ENCODE results near the gene TEAD4.

TEAD4 gene

DNA sequence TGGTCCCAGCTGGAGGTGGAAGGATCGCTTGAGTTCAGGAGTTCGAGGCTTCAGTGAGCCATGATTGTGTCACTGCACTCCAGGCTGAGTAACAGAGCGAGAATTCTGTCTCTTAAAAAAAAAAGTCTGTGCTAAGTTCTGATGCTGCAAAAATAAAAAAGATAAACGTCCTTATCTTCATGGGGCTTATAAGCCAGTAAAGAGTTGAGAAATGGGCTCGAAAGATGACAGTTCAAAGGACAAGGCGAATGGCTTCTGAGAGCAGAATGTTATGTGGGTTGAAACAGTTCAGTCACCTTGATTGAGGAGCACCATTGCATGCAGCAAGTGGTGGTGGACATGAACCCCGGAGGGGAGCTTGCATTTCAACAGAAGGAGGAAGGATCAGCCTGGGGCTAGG, 122.7 kb downstream of the TEAD4 start:
- DNase-seq (ENCODE audit: low read depth in 2 of 2), result no peak

DNA sequence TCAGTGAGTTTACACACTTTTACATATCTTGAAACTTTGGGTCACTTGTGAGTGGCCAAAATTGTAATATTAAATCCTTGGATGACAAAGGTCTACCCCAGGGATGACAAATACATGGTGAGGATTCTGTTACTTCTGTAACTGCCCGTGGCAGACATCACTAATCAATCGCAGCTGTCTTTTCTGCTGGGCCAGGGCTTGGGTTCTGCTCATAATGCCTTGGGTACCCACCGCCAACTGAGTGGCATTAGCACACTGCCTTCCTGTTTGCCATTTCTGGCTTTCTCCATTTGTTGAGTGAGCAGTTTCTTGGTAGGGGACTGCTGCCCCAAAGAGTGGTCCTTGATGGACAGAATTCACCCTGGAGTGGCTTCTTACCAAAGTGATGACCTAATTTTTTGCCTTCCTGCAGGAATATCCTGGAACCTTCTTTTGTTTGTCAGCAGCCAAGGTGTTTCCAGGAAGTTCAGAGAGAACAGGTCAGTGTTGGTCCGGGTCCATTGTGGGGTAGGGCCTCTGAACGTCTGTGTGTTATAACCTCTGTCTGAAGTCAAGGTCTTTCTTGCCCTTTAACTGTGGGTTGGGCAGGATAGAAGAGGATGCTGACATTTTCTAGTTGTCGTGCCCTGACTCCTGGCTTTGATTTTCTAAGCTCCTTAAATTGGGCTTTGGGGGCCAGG, 124.2 kb downstream of the TEAD4 start:
- no peak for DNase-seq (ENCODE audit: low read depth in 2 of 2)

DNA sequence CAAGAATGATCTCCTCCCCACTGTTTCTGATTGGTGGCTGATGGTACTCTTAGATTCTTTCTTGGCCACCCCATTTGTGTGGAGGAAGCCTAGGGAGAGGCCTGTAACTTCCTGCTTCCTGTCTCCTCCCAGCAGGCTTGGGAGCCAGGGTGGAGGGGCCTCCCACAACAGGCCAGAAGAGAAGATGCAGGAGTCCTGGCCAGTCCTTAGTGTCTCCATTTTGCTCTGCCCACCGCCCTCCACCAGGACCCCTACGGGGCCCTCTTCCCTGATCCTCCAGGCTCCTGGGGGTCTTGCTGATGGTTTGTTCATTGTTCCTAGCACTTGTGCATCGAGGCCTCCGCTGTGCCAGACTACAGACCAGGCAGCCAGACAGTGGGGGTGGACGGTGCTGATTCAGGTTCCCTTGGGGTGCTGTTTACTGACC, 124.7 kb downstream of the TEAD4 start:
- no peak for DNase-seq (ENCODE audit: low read depth in 2 of 2)

DNA sequence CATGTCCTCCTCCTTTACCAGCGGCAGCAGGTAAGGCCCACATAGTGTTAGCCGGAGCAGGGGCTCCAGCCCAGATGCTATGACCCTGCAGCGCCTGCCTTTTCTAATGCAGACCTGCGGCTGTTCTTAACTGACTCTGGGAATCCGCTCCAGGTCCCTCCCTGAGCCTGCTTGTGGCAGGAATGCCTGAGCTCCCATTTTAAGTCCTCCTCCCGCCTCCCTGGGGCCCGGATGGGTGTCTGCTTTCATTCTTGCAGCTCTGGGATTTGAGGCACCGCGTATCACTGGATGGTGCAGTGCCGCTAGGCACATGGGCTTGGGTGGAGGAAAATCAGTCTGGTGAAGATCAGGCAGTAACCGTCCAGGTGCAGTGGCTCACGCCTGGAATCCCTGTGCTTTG, 125.5 kb downstream of the TEAD4 start:
- DNase-seq (ENCODE audit: low read depth in 2 of 2), result no peak

DNA sequence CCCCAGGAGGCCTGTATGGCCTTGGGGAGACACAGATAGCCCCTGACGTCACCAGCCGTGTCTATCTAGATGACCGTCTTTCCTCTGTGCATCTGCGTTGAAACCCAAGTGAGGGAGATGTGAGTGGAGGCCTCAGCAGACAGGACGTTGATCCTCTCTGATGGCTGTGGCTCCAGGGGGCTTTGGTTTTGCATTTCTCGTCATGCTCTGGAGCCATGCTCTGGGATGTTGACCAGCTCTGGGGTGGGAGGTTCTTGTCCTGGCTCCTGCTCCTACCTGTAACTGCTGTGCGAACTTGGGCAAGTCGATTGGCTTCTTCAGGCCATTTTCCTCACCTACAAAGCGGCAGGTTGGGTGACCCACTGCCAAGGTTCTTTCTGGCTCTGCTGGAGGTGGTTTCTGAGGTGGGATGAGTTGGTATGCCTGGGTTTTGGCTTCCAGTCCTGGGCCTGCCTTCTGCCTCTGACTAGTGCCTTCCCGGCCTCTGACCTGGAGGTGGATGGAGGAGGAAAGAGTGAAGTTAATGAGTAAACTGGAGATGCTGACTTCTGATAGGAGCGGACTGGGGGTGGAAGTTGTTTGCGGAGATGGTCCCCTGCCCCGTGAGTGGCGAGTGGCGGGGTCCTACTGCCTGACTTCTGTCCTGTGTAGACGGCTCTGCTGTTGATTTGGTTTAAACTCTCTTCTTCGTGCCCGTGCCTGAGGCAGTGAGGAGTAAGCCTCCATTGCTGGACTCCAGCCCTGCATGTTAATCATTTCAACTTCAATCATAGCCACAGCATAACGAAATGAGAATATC, 126.3 kb downstream of the TEAD4 start:
- no peak for DNase-seq (ENCODE audit: low read depth in 2 of 2)

DNA sequence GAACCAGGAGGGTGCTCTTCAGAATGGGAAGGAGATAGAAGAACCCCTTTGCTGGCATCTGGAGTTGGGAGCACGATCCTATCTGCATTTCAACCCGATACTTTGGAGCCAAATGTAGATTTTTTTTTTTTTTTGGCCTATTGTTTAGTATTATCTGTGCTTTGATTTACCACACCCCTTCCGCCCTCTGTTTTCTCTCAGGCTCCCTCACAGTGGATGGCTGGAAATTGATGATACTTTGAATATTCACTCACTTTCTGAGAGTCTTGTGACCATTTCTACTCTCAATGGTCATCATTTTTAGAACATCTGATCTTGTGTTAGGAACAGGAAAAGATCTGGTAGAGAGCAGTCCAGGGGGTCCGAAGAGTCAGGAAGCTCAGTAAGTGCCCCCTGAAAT, 127.0 kb downstream of the TEAD4 start:
- DNase-seq (ENCODE audit: low read depth in 2 of 2), result no peak

DNA sequence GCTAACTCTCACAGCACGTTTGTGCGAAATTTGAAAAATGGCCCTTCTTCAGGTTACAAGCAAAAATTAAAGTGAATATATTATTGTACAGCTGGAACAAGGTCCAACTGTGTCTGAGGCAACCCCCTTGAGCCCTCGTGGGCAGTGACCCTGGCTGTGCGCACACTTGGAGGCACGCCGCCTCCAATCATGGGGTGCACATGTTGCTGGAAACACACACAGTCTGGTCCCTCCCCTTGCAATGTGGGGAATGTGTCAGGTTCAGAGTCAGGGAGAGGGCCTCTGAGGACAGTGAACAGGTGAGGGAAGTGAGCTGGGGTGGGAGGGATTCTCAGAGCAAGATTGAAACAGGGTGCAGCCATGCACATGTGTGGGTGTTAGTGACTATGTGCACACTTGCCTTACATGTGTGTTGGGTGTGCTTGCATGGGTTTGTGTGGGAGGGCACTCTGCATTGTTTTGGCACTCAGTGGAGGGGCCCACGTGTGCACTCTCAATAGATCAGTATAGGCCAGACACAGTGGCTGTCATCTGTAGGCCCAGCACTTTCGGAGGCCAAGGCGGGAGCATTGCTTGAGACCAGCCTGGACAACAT, 127.6 kb downstream of the TEAD4 start:
- no peak for DNase-seq (ENCODE audit: low read depth in 2 of 2)

DNA sequence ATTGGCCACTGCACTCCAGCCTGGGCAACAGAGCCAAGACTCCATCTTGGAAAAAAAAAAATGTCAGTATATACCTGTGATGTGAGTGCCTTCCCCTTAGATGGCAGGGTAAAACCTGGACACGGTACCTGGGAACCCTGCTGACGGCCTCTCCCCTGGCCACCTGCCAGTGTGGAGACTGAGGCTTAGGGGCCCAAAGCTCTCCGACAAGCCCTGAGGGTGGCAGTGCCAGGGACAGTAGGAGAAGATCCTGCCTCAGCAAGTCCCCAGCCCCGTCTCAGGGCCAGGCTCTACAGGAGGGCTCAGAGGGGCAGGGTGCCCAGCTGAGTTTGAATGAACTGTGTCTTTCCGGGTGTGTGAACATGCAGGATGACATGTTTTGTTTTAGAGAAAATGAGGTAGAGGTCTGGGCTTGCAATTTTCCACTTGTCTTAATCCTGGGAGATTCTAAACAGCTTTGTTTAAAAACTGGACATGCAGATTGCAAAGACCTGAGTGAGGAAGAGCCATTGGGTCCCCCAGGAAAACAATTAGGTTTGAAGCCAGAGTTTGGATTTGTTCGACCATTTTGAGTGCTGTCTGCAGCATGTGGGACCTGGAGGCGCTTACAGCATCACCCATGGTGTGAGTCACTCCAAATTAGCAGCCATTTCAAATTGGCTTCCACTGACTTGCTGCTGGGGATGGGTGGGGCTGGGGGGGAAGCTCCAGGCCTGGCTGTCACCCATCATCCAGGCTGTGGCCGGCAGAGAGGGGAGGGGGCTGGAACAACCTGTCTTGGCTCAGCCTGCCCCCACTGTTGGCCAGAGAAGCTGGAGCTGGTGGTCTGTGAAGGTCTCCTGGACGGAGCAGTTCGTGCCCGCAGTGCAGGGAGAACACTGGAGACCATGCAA, 128.8 kb downstream of the TEAD4 start:
- no peak for DNase-seq (ENCODE audit: low read depth in 2 of 2)

DNA sequence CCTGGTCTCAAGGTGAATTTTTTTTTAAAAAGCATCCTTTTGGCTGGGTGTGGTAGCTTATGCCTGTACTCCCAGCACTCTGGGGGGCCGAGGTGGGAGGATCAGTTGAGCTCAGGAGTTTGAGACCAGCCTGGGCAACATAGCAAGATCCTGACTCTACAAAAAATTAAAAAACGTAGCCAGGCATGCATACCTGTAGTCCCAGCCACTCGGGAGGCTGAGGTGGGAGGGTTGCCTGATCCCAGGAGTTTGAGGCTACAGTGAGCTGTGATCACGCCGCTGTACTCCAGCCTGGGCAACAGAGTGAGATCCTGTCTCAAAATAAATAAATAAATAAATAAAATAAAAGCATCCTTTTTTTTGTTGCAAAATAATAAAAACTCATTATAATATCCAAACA, 130.4 kb downstream of the TEAD4 start:
- DNase-seq (ENCODE audit: low read depth in 2 of 2), result no peak

Measured in stimulated activated CD4-positive, alpha-beta T cell treated with anti-CD3 and anti-CD28 coated beads, Interleukin-4, amount 100 ng/mL, for 48 hours (primary cell).